ENCODE measurements around the gene ENSA.
"Not testable (repeated sequence)": the region's sequence is repeated elsewhere in the genome, so short reads cannot be mapped to it uniquely, and the experiment has no call there.

ENSA gene, protein sequence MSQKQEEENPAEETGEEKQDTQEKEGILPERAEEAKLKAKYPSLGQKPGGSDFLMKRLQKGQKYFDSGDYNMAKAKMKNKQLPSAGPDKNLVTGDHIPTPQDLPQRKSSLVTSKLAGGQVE

DNA sequence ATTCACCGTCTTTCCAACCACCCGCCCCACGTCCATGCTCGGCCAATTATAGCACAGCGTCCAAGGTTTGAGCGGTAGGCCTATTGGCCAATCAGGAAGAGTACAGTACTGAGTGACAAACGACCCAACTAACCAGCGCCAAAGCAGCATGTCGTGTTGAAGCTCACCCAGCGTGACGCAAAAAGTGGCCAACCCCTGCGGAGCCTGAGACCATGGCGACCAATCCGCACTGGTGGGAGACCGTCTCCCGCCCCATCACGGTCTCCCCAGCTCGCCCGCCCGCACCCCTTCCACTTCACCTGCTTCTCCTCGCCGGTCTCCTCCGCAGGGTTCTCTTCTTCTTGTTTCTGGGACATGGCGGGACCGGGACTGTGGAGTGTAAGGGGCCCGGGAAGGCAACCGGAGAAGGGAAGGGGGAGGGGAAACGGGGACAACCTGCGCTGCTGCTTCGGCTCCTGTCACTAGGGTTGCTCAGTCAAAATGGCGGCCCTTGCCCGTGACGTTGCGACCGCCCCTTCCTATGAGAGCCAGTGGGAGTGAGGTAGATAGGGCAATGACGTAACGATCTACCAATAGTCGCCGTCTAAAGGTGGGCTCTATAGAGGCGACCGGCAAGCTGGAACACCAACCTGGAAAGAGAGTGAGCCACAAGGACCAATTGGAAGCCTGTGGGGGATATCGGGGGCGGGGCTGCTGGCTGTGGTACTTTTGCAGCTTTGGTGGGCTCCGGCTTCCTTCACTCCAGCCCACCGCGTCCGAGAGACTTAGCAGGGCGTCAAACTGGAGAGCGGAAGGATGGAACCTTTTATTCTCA, at the start of gene ENSA:
Gene ENSA, minus strand, starts transcription at position 498 of the 814 bp plus-strand sequence. Its CDS starts 142 bp downstream, at position 356.
- DNase-seq, result peak; percentile 99 to 100

DNA sequence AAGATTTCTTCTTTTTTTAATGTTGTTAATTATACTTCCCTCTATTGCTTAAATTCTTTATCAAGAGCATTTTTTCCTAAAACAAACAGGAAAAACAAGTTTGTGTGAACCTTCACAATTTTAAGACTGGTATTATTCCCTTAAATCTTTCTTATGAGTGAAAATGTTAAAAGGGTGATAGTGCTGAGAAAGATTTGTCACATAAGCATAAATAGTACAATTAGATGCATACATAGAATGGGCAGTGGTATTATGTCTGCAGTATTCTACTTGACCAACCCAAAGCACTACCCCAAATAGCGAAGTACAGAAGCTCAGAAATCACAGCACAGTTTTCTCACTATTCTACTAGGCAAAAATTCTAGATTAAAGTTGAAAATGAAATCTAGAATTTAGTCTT, 49.6 kb upstream of the ENSA start:
- DNase-seq, result no peak

DNA sequence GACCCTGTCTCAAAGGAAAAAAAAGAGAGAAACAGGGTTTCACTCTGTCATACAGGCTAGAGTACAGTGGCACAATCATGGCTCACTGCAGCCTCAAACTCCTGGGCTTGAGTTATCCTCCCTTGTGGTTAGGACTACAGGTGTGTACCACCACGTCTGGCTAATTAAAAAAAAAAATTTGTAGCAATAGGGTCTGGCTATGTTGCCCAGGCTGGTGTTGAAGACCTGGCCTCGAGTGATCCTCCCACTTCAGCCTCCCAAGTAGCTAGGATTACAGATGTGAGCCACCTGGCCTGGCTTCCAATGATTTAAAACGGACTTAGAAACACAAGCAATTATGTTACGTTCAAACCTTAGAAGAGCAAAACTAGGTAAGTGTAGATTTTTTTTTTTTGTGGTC, 45.5 kb upstream of the ENSA start:
- DNase-seq, result no peak

DNA sequence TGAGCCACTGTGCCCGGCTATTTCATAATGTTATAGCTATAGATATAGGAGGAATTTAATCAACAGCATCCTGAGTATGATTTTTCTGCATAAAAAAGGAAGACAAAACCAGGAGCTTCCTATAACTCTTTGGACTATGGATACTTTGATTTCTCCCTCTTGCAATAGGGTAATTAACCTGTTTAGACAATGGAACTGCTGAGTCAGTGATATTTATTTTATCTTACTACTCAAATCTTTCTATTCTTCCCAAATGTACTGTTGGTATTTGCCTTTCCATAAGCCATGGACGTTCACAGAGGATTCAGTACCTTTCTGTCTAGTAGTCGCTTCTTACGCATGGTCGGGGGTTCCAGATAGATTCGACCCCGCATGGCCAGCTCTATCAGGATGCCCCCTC, 33.9 kb upstream of the ENSA start:
- no peak for DNase-seq

DNA sequence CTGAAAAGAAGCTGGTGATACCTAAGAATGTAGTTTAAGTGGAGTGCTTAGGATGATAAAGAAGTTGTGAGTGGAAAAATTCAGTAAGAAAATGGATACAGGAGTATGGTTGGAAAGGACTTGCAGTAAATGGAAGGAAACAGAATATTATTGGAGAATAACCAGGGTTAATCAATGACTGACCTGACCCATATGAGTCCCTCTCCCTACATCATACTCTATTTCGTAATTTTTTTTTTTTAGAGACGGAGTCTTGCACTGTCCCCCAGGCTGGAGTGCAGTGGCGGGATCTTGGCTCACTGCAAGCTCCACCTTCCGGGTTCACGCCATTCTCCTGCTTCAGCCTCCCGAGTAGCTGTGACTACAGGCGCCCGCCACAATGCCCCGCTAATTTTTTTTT, 33.4 kb upstream of the ENSA start:
- no peak for DNase-seq

DNA sequence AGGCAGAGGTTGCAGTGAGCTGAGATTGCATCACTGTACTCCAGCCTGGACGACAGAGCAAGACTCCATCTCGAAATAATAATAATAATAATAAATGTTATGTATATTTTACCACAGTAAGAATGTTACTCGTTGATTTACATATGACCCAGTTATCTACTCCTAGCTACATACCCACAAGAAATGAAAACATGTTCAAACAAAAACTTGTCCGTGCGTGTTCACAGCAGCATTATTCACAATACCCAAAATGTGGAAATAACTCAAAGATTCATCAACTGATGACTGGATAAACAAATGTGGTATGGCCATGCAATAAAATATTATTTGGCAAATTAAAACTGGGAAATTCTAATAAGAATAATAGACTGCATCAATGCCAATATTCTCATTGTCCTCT, 31.7 kb upstream of the ENSA start:
- DNase-seq, result no peak

DNA sequence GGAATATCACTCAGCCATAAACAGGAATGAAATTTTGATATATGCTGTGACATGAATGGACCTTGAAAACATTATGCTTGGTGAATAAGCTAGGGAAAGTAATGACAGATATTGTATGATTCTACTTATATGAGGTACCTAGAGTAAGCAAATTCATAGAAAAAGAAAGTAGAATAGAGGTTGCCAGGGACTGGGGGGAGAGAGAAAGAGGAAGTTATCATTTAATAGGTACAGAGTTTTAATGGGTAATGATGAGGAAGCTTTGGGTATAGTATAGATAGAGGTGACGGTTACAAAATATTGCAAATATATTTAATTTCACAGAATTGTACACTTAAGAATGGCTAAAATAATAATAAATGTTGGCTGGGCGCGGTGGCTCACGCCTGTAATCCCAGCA, 31.2 kb upstream of the ENSA start:
- DNase-seq, result no peak

DNA sequence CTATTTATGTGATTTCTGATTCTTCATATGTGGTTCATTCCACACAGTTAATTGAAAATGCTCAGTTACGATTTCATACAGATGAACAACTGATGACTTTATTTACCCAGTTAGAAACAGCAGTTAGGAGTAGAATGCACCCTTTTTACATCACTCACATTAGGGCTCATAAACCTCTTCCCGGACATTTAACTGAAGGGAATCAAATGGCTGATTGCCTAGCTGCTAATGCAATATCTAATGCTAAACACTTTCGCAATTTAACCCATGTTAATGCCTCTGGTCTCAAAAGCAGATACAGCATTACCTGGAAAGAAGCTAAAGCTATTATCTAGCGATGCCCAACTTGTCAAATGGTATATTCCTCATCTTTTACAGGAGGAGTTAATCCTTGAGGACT, 27.7 kb upstream of the ENSA start:
- not testable (repeated sequence) for DNase-seq

DNA sequence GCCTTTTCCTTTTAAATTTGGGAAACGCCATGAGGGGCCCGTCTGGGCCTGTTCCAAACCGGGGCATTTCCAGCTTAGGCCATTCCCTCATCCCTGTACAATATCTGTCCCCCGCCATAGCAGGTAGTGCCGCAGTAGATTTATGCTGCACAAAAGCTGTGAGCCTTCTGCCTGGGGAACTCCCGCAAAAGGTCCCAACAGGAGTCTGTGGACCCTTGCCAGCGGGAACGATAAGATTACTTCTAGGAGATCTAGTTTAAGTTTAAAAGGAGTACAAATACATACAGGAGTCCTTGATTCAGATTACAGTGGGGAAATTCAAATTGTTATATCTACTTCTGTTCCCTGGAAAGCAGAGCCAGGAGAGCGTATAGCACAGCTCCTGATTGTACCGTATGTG, 25.2 kb upstream of the ENSA start:
- not testable (repeated sequence) for DNase-seq

DNA sequence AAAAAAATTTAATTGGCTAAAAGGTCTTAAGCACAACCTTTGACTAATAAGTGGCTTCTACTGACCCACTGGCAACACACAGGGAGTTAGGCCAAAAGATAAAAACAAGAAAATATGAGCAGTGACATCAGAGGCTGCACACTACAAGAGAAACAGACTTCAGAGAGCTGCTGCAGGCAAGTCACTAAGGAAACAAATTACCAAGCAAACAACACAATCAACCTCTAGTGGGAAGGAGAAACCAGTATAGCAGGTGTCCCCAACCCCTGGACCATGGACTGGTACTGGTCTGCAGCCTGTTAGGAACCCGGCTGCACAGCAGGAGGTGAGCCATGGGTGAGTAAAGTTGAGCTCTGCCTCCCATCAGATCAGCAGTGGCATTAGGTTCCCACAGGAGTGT, 20.8 kb upstream of the ENSA start:
- DNase-seq, result no peak

DNA sequence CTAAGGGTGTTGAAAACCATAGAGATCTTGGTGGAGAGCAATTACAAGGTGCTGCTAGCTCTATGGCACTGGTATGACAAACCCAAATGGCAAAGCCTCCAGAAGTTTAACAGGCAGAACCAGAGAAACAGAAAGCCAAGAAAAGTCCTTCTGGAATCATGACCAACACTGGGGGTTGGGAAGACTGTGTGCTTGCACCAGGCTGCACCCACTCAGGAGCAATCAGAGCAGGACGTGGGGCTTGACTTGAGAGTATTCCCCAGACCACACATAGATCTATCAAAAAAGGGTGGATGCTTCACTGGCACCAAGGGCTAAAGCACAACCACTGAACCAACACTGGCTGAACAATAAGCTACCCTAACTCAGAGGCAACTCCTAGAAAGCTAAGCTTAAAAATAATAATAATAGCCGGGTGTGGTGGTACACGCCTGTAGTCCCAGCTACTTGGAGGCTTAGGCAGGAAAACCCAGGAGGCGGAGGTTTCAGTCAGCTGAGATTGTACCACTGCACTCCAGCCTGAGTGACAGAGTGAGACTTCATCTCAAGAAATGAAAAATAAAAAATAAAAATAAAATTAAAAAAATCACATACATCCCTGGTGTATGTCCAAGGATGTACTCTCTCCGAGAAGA, 20.1 kb upstream of the ENSA start:
- no peak for DNase-seq

DNA sequence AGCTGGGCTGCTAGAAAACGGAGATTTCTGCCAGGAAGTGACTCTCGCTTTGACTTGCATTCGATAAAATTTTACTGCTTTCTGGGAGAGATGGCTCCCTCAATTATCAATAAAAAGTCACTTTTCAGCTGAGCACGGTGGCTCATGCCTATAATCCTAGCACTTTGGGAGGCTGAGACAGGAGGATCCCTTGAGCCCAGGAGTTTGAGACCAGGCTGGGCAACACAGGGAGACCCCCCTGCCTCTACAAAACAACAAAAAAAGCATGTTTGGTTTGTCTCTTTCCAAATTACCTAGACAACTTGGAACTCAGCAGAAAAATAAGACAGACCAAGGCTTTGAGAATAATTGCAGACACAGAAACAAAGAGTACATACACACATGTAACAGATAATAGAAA, 12.9 kb upstream of the ENSA start:
- DNase-seq, result no peak

DNA sequence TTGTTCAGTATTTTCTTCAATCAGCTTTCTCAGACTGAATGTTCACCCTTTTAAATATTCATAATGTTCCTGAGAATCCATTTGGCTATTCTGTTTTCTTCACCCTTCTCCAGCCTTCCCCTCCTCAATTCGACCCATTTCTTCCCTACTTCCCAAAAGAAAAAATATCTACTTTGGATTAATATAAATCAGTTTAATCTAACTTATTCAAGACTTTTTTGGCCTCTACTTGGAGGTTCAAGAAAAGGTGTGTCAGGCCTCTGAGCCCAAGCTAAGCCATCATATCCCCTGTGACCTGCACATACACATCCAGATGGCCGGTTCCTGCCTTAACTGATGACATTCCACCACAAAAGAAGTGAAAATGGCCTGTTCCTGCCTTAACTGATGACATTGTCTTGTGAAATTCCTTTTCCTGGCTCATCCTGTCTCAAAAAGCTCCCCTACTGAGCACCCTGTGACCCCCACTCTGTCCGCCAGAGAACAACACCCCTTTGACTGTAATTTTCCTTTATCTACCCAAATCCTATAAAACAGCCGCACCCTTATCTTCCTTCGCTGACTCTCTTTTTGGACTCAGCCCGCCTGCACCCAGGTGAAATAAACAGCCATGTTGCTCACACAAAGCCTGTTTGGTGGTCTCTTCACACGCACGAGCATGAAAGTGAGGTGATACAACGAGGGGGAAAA, 11.9 kb upstream of the ENSA start:
- DNase-seq, result not testable (repeated sequence)

DNA sequence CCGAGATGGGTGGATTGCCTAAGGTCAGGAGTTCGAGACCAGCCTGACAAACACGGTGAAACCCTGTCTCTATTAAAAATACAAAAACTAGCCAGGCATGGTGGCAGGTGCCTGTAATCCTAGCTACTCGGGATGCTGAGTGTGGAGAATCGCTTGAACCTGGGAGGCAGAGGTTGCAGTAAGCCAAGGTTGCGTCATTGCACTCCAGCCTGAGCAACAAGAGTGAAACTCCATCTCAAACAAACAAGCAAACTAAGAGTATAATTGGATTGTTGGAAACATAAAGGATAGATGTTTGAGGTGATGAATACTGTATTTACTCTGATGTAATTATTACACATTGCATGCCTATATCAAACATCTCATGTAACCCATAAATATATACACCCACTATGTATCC, 9.0 kb upstream of the ENSA start:
- not testable (repeated sequence) for DNase-seq

DNA sequence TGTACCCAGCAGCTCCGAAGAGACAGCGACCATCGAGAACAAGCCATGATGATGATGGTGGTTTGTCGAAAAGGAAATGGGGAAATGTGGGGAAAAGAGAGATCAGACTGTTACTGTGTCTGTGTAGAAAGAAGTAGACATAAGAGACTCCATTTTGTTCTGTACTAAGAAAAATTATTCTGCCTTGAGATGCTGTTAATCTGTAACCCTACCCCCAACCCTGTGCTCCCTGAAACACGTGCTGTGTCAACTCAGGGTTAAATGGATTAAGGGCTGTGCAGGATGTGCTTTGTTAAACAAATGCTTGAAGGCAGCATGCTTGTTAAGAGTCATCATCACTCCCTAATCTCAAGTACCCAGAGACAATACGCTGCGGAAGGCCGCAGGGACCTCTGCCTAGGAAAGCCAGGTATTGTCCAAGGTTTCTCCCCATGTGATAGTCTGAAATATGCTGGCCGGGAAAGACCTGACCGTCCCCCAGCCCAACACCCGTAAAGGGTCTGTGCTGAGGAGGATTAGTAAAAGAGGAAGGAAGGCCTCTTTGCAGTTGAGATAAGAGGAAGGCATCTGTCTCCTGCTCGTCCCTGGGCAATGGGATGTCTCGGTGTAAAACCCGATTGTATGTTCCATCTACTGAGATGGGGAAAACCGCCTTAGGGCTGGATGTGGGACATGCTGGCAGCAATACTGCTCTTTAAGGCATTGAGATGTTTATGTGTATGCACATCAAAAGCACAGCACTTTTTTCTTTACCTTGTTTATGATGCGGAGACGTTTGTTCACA, 5.6 kb upstream of the ENSA start:
- DNase-seq, result peak in 1 of 2 experiments; percentile 19

DNA sequence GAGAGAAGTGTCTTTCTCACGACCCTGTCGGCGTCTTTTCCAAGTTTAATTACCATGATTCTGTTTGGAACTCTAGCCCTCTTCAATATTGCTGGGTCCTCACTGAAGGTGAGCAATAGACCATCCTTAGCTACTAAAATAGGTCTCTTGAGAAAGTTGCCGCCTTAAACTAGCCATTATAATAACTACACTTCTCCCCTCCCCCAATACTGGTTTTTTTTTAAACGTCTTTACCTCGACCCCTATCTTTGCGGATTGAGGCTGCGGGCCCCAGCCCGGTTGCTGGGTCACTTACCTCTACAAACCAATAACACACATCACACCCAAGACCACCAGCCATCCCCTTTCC, 672 bp downstream of the ENSA start:
- no peak for DNase-seq

DNA sequence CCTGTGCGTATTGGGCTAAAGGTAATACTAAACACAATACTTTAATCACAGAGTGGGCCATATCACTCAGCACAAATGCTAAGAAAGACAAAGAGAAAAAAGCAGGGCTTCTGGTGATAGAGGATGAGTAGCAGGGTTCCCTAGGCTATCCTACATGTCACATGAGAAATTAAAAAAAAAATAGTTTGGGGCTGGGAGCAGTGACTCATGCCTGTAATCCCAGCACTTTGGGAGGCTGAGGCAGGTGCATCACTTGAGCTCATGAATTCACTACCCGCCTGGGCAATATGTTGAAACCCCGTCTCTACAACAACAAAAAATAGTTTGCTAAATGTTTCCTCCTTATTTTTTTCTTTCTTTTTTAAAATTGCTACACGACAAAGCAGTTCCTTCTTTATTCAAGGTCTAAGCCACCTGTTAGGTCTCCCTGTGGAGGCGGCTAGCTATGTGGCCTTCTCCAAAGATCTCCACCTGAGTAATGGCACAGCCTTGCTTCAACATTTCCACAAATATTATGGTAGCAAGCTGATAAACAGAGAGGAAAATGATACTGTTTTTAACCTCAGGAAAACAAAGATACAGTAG, 1.5 kb downstream of the ENSA start:
- no peak for DNase-seq

DNA sequence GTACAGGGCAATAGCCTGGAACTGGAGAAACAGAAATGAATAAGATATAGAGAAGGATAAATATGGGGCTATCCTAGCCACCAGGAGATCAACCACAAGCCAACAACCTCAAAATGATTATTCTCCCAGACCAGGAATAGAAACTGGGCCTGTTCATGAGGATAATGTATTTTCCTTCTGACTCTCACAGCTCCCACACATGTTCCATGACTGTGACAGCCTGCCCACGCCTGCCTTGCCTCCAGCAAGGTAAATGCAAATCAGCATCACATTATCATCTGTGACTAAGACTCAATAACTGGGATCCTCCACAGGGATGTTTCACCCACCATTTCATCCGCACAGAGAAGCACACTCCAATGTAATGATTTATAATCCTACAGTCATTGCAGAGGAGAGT, 3.3 kb downstream of the ENSA start:
- no peak for DNase-seq

DNA sequence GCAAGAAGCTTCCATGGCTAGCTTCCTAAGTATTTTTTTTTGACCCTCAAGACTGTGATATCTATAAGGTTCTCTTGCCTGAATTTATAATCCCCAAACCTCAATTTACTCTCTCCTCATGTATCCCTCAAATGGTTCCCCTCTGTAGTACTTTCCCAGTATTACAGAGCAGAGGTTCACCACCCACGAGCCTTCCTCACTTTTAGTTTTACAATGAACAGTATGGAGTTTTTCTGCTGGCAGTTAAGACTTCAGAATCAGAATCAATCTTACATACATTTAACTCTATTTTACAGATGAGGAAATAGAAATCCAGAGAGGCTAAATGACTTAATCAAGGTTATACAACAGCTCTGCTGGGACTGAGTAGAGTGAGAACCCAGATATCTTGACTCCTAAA, 4.9 kb downstream of the ENSA start:
- DNase-seq, result not testable (repeated sequence)

DNA sequence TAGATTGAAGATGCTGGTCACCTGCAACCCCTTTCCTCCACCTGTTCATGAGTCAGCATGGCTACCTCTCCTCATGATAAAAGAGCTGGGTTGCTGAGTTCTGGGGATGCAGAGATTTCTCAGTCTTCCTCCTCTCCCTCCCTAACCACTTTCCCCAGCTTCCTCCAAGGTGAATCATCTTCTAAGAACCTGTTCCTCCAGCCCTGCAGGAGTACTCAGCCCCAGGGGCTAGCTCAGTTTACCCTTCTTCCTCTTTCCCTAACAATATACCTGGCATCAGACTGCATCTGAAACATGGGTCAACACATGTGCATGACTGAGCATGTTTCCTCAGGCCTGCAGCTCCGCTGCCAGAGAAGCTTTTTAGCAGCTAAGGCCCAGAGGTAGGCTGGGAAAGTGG, 5.3 kb downstream of the ENSA start:
- DNase-seq, result not testable (repeated sequence)

DNA sequence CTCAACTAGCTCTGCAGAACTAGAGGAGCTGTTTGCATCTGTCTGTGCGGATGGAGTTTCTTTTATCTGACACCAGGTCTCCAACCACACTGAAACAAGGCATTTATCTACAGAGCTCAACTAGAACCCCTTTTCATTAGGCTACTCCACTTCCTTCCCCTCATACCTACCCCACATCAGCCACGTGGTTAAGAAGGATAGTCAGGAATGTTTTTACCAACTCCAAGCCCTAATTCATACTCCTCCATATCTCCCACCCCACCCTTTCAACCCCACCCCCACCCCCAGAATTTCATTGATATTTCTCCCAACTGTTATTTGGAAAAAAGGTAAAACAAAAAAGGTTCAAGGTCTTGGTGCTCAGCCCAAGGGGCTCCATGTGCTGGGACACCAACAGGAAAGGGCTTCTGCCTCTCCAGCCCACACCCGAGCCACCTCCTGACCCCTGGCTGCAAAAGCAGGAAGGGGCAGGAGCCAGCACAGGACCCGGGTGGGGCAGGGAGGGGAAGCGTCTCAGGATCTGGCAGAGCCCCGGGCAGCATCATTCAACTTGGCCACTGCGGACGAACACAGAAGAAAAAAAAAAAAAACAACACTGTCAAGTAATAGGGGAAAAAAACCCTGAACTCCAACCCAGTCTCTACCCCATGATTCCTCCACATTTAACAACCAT, 7.0 kb downstream of the ENSA start:
- no peak for DNase-seq
